OCI-LY3 (cell line): Measurements from ENCODE around the gene RBBP4.

Experiments
- H2AFZ ChIP-seq: fragments of 200-600, 300-600 bp; shearing (Covaris generic); 2 replicates; pipeline ENCODE4 v1.6.0; 2014; ENCODE audit warnings: antibody characterized with exemption, low read depth, low read length
- H3K27ac ChIP-seq: fragments of 200-600, 300-600 bp; sonication (generic); 2 replicates; pipeline ENCODE4 v1.5.1; 2014; ENCODE audit warnings: mild to moderate bottlenecking, low read length, moderate library complexity, mixed read lengths
- H3K27me3 ChIP-seq: fragments of 200-600, 300-600 bp; sonication (generic); 2 replicates; pipeline ENCODE4 v1.6.1; 2014; ENCODE audit warnings: low read depth, low read length, mixed read lengths
- H3K36me3 ChIP-seq: fragments of 200-600, 300-600 bp; sonication (generic); replicated peaks from 2 replicates; pipeline ENCODE3; 2014; ENCODE audit warnings: low read depth, low read length, mixed read lengths
- H3K4me1 ChIP-seq: fragments of 300-600, 200-600 bp; sonication (generic); 2 replicates; pipeline ENCODE4 v1.6.1; 2014; ENCODE audit warnings: low read length, mixed read lengths
- H3K4me2 ChIP-seq: fragments of 200-600, 300-600 bp; sonication (generic); 2 replicates; pipeline ENCODE4 v1.6.1; 2014; ENCODE audit warnings: low read length, mixed read lengths
- H3K4me3 ChIP-seq: fragments of 300-600, 200-600 bp; sonication (generic); 2 replicates; pipeline ENCODE4 v1.5.1; 2014; ENCODE audit warnings: antibody characterized with exemption, mild to moderate bottlenecking, low read length, moderate library complexity
- H3K79me2 ChIP-seq: fragments of 300-600, 200-600 bp; shearing (Covaris generic); 2 replicates; pipeline ENCODE4 v1.6.1; 2014; ENCODE audit warnings: mild to moderate bottlenecking, low read length, mixed read lengths
- H3K9ac ChIP-seq: fragments of 300-600, 200-600 bp; shearing (Covaris generic); 2 replicates; pipeline ENCODE4 v1.6.0; 2014; ENCODE audit warnings: mild to moderate bottlenecking, low read length, moderate library complexity
- H3K9me3 ChIP-seq: fragments of 200-600, 300-600 bp; shearing (Covaris generic); 2 replicates; pipeline ENCODE4 v1.6.1; 2014; ENCODE audit warnings: low read length, mixed read lengths; ENCODE audit not compliant: insufficient read depth
- H4K20me1 ChIP-seq: fragments of 200-600, 300-600 bp; sonication (generic); 2 replicates; pipeline ENCODE4 v1.6.1; 2016; ENCODE audit warnings: low read length, mixed read lengths; ENCODE audit not compliant: insufficient read depth
- EZH2phosphoT487 ChIP-seq: fragments of 200-600 bp; shearing (Covaris generic); IDR thresholded peaks from 2 replicates; pipeline ENCODE4 v1.6.1; 2018; ENCODE audit warnings: antibody characterized with exemption, mixed run types, low read depth
- TF ChIP-seq, protein P1 (sequence below): fragments of 200-600, 300-600 bp; sonication (generic); IDR thresholded peaks from 2 replicates; pipeline ENCODE4 v1.5.1; 2014; ENCODE audit warnings: antibody characterized with exemption, low read length, low read depth

Gene RBBP4

GRCh38 chr1:32618673-32619221 lies 32.3 kb upstream of the RBBP4 start:
- no peaks in the 10 kb centered on the region for H3K79me2 ChIP-seq
- H3K9ac ChIP-seq: no peak overlapping the region

DNA sequence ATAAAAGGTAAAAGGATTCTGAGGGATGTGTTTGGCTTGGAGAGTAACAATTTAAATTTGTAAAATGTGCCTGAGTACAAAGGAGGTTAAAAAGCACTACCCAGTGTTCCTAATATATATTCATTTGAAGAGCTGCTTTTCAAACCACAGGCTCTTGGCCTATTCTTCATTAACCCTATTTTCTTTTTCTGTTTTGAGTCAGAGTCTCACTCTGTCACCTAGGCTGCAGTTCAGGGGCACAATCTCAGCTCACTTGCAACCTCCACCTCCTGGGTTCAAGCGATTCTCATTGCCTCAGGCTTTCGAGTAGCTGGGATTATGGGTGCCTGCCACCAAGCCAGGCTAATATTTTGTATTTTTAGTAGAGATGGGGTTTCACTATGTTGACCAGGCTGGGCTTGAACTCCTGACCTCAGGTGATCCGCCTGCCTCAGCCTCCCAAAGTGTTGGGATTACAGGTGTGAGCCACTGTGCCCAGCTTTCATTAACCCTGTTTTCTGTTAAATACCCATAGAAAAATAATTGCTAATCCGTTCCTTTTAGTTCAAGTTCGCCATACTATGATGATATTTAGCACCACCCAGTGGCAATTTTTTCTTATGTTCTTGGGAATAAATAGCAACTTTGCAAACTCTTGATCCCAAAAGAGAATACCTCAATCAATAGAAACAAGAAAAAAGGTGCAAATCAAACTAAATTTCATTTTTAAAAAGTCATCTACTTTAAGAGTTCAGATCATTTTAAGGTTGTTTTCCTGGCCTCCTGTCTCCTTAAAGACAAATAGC lies 31.1 kb upstream of the RBBP4 start:
- Histone ChIP-seq H4K20me1 (no peaks in the 10 kb centered on the region), H3K79me2 (no peaks in the 10 kb centered on the region), H3K27ac (peak overlapping the region; percentile 88), H3K9ac (peak overlapping the region; percentile 53; the same call in 1 of the 2 replicates), H3K36me3 (peaks cover 8% of the 10 kb centered on the region), H3K4me1 (peaks cover 39% of the 10 kb centered on the region), H3K4me3 (peak overlapping the region; percentile 62), H3K4me2 (peak overlapping the region; percentile 92), H3K9me3 (no peaks in the 10 kb centered on the region), H3K27me3 (no peaks in the 10 kb centered on the region), H2AFZ (no peak overlapping the region)
- TF ChIP-seq, protein P1, sequence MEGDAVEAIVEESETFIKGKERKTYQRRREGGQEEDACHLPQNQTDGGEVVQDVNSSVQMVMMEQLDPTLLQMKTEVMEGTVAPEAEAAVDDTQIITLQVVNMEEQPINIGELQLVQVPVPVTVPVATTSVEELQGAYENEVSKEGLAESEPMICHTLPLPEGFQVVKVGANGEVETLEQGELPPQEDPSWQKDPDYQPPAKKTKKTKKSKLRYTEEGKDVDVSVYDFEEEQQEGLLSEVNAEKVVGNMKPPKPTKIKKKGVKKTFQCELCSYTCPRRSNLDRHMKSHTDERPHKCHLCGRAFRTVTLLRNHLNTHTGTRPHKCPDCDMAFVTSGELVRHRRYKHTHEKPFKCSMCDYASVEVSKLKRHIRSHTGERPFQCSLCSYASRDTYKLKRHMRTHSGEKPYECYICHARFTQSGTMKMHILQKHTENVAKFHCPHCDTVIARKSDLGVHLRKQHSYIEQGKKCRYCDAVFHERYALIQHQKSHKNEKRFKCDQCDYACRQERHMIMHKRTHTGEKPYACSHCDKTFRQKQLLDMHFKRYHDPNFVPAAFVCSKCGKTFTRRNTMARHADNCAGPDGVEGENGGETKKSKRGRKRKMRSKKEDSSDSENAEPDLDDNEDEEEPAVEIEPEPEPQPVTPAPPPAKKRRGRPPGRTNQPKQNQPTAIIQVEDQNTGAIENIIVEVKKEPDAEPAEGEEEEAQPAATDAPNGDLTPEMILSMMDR: peak; percentile 45
- TF ChIP-seq EZH2phosphoT487: no peak

More at GRCh38 chr1:32618673-32619221, 32.3 kb upstream of the RBBP4 start:
- H3K4me3 ChIP-seq: no peak overlapping the region
- no peak overlapping the region for H2AFZ ChIP-seq
- no peak overlapping the region for H3K27ac ChIP-seq
- H3K4me2 ChIP-seq: no peak overlapping the region; the same call in 1 of the 2 replicates
- no peaks in the 10 kb centered on the region for H3K9me3 ChIP-seq
- H3K36me3 ChIP-seq: peaks cover 5% of the 10 kb centered on the region
- TF ChIP-seq, protein P1: no peak
- TF ChIP-seq EZH2phosphoT487: no peak
- no peaks in the 10 kb centered on the region for H3K27me3 ChIP-seq
- peaks cover 32% of the 10 kb centered on the region for H3K4me1 ChIP-seq
- no peaks in the 10 kb centered on the region for H4K20me1 ChIP-seq

DNA sequence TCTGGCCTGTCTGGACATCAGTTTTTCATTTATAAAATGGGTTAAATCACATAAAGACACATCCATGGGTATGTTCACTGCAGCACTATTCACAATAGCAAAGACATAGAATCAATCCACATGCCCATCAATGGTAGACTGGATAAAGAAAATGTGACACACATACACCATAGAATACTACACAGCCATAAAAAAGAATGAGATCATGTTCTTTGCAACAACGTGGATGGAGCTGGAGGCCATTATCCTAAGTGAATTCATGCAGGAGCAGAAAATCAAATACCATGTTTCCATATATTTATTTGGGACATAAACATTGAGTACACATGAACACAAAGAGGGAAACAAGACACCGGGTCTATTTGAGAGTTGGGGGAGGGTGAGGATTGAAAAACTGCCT lies 28.8 kb upstream of the RBBP4 start:
- Histone ChIP-seq H3K4me2 (no peak overlapping the region), H3K9me3 (no peaks in the 10 kb centered on the region), H3K9ac (no peak overlapping the region), H3K27me3 (no peaks in the 10 kb centered on the region), H3K36me3 (peaks cover 13% of the 10 kb centered on the region), H3K4me1 (peaks cover 39% of the 10 kb centered on the region), H3K4me3 (no peak overlapping the region), H4K20me1 (no peaks in the 10 kb centered on the region), H2AFZ (no peak overlapping the region), H3K27ac (no peak overlapping the region), H3K79me2 (no peaks in the 10 kb centered on the region)
- TF ChIP-seq, protein P1: no peak
- TF ChIP-seq EZH2phosphoT487: no peak
